HG02885 (cell line): ENCODE data around the gene SLC7A9.
"Not testable (repeated sequence)": the region's sequence is repeated elsewhere in the genome, so short reads cannot be mapped to it uniquely, and the experiment has no call there.

Experiments used
- ATAC-seq: cut with Tn5 transposase; IDR thresholded peaks from one replicate; pipeline ENCODE4 v1.9.1; 2021; ENCODE audit warnings: mild to moderate bottlenecking; ENCODE audit not compliant: unreplicated experiment, poor library complexity

SLC7A9 gene

DNA sequence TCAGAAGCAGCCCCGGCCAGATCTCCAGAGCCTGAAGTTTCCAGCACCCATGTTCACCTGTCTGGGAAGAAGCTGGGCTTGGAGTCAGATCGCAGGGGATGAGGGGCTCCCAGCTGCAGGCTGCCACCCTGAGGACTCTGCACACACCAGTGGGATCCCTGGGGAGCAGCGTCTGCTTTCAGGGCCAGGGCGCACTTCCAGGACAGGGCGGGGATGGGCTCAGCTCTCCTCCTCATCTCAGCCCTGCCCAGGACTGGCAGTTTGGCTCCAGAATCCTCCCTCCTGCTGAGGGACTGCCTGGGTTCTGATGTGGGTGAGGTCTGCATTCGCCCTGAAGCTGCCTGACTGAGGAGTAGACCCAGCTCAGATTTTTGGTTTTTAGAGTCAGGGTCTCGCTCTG lies 3.5 kb downstream of the SLC7A9 start:
- ATAC-seq = no peak

DNA sequence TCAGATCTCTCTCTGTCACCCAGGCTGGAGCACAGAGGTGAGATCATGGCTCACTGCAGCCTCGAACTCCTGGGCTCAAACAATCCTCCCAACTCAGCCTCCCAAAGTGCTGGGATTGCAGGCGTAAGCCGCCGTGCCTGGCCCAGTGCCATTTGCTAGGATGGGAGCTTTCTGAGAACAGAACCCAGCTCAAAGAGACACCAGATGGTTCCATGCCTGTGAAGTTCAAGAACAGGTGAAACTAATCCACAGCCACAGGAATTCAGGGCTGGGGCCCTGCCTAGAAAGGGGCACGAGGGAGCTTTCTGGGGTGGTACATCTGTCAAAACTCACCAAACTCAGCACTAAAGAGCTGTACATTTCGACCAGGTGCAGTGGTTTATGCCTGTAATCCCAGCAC lies 4.2 kb downstream of the SLC7A9 start:
- no peak for ATAC-seq

DNA sequence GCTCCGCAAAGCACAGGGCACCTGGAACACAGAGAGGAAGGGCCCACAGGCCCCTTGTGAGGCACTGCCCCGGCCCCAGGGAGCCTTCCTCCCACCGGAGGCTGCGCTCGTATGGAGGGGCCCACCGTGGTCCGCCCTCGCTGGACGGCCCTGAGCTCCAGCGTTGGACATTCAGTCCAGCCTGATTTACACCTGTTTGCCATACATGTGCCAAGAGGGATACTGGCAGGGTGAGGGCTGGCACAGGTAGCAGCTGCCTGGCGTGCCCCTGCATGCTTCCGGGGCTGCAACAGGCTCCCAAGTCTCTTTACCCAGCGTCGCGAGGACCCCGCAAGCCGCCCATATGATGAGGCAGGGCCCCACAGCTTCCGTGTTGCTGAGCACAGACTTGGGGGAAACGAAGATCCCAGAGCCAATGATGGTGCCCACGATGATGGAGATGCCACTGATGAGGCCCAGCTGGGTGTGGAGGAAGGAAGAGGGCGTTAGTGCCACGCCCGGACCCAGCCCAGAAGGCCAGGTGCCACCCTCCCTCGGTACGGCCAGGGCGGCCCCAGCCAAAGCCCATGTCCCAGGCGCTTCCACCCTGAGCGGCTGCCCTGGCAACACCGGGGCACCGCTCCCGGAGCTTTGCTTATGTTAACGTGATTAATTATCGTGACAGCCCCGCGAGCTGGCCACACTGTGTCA lies 5.1 kb downstream of the SLC7A9 start:
- no peak for ATAC-seq

DNA sequence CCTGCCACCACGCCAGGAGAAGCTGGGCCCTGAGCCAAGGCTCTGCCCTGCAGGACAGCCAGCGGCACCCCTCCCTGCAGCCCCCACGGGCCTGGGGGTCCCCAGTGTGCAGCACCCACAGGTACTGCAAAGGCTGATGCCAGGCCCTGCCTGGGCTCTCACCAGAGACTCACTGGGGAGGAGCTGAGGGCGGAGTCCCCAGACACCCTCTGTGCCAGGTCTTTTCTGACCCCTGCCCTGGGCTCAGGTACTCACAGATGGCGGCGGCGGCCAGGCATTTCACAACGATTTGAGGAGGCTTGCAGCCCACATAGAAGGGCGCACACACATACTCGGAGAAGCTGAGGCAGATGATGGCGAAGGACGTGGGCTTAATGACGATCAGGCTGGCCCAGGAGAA lies 5.7 kb downstream of the SLC7A9 start:
- ATAC-seq = no peak

DNA sequence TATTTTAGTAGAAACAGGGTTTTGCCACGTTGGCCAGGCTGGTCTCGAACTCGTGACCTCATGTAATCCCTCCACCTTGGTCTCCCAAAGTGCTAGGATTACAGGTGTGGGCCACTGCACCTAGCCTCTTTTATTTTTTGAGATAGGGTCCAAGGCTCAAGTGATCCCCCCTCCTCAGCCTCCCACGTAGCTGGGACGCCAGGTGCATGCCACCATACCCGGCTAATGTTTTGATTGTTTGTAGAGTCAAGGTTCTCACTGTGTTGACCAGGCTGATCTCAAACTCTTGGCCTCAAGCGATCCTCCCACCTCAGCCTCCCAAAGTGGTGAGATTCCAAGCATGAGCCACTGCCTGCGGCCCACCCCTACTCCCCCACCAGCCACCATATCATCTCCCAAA lies 6.3 kb downstream of the SLC7A9 start:
- ATAC-seq = no peak

DNA sequence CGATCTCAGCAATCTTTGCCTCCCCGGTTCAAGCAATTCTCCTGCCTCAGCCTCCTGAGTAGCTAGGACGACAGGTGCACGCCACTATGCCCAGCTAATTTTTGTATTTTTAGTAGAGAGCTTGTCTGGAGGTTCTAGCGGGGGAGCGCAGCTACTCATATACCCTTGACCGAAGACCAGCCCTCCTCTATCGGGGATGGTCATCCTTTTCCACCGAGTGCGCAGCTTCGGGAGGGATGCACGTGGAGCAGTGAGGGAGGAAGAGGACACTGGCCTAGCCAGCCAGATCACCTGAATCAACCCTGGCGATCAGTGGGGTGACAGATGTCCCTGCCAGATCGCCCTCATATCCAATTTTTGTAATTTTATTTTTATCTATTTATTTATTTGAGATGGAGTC lies 6.8 kb downstream of the SLC7A9 start:
- ATAC-seq = no peak

DNA sequence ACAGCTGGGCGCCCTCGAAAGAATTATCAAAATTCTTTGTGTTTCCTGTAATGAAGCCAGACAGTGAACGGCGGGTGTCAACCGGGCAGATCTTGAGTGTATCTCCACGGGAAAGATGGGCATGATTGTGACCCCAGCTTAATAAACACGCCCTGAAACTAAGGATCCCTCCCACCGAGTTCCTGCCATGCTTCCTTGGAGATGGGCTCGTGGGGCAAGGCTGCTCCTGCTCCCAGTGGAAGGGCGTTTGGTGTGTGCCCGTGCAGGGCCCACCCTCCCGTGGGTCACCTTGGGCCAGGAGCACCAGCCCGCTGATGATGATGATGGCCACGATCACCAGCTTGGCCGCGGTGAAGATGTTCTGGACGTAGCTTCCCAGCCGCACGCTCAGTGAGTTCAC lies 7.4 kb downstream of the SLC7A9 start:
- ATAC-seq = no peak

DNA sequence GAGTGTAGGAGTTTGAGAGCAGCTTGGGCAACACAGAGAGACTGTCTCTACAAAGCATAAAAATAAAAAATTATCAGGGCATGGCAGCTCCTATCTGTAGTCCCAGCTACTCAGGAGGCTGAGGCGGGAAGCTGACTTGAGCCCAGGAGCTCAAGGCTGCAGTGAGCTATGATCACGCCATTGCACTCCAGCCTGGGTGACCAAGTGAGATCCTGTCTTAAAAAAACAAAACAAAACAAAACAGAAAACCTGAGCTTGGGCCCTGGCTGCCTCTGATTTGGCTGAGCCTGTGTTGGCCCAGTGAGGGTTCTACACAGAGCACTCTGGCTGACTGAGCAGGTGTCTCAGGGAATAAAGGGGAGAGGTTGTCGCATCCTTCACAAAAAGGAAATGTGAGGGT lies 8.0 kb downstream of the SLC7A9 start:
- no peak for ATAC-seq

DNA sequence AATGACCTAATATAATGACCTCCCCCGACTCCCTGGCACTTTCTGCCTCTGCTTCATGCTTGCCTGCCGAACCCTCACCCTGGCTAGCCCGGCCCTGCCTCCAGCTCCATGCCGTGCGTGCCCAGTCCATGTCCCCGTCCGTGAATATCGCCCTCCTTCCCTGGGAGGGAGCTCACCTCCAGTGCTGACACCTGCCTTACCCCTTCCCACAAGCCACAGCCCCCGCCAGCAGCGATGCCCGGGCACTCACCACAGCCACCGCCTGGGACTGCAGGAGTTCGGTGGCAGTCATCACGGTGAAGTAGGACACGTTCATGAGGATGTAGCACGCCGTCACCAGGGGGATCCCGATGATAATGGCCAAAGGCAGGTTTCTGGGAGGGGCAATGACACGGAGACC lies 10.0 kb downstream of the SLC7A9 start:
- ATAC-seq = no peak

DNA sequence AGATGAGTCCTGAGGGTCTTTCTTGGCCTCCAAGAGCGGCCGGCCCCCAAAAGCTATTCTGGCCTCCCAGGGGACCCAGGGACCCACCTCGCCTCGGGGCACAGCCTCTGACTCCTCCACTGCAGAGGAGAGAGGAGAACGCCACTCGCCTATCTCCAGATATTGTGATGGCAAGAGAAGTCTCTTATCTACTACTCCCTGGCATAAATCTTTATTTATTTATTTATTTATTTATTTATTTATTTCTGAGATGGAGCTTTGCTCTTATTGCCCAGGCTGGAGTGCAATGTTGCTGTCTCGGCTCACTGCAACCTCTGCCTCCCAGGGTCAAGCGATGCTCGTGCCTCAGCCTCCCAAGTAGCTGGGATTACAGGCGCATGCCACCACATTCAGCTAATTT lies 11.0 kb downstream of the SLC7A9 start:
- no peak for ATAC-seq

DNA sequence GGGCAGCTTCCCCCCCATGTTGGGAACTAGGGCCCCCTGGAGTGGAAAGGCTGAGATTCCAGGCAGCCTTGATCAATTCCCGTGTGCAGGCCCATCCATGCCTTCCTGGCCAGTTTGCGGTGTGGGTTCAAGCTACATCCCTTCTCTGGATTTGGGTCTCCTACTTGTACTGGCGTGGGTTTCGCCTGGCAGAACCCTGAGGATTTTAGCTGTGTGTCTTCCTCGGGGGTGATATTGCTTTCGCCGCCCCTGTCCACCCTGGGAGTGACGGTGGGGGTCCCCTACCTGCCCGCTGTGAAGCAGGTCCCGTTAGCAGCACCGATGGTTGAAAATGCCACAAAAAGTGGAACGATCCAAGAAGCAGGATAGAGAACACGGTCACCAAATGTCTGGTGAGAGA lies 11.4 kb downstream of the SLC7A9 start:
- no peak for ATAC-seq

DNA sequence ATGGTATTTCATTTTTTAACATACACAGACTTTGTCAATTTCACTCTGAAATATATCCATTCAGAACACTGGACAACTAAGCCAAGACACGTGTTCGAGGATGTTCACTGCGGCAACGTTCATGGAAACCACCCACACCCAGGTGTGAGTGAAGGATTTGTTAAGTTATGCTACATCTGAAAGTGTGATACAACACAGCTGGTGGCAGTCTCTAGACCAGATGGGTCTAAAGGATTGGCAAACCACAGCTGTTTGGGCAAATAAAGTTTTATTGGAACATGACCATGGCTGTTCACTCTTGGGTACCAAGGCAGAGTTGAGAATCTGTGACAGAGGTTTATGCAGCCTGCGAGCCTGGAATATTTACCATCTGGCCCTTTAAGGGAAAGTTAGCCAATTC lies 12.0 kb downstream of the SLC7A9 start:
- no peak for ATAC-seq

DNA sequence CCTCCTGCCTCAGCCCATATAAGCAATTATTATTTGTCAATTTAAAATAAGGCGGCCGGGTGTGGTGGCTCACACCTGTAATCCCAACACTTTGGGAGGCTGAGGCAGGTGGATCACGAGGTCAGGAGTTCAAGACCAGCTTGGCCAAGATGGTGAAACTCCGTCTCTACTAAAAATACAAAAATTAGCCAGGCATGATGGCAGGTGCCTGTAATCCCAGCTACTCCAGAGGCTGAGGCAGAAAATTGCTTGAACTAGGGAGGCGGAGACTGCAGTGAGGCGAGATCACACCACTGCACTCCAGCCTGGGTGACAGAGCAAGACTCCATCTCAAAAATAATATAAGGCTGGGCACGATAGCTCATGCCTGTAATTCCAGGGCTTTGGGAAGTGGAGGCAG lies 12.7 kb downstream of the SLC7A9 start:
- ATAC-seq = not testable (repeated sequence)

DNA sequence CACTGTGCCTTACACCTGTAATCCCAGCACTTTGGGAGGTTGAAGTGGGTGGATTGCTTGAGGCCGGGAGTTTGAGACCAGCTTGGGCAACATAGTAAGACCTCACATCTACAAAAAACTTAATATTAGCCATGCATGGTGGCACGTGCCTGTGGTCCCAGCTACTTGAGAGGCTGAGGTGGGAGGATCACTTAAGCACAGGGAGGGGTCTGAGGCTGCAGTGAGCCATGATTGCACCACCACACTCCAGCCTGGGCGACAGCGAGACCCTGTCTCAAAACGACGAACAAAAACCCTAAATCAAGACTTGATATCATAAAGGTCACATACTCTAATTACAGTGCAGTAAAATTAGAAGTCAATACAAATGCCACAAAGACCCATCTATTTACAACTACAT lies 17.4 kb downstream of the SLC7A9 start:
- ATAC-seq = no peak

DNA sequence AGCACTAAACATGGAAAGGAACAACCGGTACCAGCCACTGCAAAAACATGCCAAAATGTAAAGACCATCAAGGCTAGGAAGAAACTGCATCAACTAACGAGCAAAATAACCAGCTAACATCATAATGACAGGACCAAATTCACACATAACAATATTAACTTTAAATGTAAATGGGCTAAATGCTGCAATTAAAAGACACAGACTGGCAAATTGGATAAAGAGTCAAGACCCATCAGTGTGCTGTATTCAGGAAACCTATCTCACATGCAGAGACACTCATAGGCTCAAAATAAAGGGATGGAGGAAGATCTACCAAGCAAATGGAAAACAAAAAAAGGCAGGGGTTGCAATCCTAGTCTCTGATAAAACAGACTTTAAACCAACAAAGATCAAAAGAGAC lies 21.5 kb downstream of the SLC7A9 start:
- ATAC-seq = not testable (repeated sequence)

DNA sequence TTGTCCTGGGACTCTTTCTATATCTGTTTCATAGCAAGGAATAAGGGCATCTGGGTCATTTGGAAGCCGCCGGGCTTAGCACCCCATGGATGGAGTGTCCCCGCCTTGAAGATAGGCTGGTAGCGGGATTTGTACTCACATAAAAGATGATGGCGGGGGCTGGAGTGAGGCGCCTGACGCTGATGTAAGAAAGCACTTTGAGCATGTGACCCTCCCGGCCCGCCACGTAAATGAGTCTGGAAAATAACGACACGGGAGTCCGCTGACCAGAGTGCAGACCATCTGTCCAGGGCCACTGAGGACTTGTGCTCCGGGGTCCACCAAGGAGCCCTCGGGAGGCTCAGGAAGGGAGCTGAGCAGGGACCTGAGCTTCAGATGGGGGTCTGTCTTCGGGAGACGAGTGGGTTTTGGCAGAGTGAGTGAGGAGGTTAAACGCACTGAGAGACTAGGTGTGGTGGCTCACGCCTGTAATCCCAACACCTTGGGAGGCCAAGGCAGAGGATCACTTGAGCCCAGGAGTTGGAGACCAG lies 25.8 kb downstream of the SLC7A9 start:
- no peak for ATAC-seq

DNA sequence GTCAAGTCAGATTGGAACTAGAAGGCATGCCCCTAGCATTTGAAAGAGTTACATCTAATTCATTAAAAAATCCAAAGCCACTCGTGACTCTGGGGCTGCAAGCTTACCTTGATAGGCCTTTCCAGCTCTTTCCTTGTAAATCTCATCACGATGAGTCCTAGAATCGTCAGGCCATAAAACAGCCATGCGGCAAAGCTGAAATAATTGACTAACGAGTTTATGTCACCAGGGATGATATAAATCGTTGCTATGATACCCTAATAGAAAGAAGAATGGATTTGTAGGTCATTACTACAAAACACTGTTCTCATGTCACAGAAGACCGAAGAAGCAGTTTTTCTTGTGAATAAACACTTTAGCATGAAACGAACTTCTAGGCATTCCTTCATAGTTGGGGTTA lies 27.5 kb downstream of the SLC7A9 start:
- no peak for ATAC-seq

DNA sequence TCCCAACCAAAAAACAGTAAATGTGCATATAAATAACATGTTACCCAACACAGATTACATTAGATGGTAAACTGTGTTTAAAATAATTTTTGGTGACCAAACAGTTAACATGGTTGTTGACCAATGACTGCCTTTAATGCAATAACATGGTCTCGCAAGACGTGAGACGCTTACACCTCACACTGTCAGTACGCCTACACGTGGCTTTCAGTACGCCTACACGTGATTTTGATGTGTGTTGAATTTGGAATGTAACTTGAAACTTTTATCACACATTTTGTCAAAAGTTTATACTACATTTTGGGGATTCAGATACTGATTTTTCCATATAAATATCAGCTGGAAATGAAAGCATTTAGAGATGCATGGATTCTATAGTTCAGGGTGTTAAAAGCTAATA lies 32.0 kb downstream of the SLC7A9 start:
- ATAC-seq = no peak

DNA sequence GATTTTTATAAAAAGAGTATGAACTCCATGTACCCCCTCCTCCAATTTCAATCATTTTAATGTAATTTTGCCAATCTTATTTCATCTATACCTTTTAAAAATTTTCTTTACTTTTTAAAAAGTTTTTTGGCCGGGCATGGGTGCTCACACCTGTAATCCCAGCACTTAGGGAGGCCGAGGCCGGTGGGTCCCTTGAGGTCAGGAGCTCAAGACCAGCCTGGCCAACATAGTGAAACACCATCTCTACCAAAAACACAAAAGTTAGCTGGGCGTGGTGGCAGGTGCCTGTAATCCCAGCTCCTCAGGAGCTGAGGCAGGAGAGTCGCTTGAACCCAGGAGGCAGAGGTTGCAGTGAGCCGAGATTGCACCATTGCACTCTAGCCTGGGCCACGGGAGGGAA lies 36.2 kb downstream of the SLC7A9 start:
- not testable (repeated sequence) for ATAC-seq

DNA sequence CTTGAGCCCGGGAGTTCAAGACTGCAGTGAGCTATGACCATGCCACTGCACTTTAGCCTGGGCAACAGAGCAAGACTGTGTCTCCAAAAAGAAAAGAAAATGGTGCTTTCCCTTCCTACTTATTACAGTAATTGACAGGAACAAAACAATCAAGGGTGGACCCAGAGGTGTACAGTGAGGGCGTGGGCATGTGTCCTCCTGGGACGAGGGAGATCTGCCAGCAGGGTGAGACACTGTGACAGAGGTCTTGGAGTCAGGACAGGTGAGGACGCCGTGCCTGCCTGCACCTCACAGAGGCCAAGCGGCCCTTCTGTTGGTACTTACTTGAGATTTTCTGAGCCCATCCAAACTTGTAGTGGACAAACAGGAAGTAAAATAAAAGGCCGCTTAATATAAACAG lies 36.7 kb downstream of the SLC7A9 start:
- not testable (repeated sequence) for ATAC-seq

DNA sequence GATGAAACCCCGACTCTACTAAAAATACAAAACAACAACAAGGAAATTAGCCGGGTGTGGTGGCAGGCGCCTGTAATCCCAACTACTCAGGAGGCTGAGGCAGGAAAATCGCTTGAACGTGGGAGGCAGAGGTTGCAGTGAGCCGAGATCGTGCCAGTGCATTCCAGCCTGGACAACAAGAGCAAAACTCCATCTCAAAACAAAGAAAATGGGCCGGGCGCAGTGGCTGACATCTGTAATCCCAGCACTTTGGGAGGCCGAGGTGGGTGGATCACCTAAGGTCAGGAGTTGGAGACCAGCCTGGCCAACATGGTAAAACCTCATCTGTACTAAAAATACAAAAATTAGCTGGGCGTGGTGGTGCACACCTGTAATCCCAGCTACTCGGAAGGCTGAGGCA lies 37.5 kb downstream of the SLC7A9 start:
- not testable (repeated sequence) for ATAC-seq

DNA sequence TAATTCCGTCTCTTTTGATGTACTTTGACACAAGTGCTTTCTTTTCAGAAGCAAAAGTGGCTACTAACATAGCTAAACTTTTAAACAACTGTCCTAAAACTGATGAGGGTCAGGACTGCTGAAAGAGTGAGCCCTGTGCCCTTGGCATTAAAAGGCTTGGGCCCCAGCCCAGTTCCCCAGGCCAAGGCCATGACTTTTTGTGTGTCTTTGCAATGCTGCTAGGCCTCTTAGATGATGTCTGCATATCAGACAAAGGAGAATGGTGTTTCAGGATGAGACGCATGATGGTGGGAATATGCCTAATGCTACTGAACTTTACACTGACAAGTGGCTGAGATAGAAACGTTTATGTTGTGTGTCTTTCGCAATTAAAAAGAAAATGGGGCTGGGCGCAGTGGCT lies 38.0 kb downstream of the SLC7A9 start:
- ATAC-seq = no peak
